ENCODE data around the gene GPD2.
"Not testable (repeated sequence)": the region's sequence is repeated elsewhere in the genome, so short reads cannot be mapped to it uniquely, and the experiment has no call there.

Gene GPD2

DNA sequence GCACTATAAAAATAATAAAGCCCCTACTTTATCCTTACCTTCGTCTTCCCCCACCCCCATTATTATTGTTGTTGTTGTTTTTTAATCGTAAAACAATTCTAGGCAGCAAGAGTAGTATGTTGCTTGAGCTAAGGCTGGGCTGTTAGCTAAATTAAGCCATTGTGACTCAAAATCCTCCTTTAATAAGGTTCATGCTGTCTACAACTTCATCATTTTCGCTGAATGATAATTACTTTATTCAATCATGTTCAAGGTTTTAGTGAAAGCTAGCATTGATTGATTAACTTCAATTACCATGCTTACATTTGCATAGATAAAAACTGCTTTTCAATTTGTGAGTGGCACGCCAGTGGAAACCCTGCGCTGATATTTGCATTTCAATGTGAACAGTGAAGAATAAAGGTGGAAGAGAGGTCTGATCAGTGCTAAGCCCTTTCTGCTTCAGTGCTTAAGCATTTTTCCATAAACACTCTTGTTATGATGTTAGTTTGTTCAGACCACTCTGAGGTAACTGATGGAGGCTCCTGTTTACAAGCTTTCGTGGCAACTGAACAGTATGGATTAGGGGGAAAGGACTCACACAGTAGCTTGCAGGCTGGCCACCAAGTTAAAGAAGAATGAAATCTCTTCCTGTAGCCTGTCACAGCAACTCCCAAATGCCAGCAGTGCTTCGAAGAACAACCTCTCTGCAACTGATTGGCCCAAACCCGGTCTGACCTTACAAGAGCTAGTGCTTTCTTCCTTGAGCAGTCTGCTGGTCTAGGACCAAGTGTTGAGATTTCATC is 156.8 kb downstream of the GPD2 start:
- no peak for DNase-seq (ENCODE audit: low spot score)
- no peak overlapping the region for H3K4me3 ChIP-seq

DNA sequence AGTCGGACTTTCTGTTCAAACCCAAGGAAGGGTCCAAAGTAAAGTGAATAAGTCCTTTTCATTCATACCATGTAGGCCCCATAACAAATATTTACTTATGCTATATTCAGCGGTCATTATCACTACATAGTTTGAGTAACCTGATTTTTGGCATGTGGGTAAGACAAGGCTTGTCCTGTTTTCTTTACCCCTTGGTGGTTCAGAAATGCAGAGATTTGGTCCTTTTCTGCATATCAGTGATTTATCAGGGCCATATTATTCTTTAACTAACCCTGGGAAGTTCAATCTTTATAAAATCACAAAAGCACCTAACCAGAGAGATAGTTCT is 157.4 kb downstream of the GPD2 start:
- TF ChIP-seq, protein P1, sequence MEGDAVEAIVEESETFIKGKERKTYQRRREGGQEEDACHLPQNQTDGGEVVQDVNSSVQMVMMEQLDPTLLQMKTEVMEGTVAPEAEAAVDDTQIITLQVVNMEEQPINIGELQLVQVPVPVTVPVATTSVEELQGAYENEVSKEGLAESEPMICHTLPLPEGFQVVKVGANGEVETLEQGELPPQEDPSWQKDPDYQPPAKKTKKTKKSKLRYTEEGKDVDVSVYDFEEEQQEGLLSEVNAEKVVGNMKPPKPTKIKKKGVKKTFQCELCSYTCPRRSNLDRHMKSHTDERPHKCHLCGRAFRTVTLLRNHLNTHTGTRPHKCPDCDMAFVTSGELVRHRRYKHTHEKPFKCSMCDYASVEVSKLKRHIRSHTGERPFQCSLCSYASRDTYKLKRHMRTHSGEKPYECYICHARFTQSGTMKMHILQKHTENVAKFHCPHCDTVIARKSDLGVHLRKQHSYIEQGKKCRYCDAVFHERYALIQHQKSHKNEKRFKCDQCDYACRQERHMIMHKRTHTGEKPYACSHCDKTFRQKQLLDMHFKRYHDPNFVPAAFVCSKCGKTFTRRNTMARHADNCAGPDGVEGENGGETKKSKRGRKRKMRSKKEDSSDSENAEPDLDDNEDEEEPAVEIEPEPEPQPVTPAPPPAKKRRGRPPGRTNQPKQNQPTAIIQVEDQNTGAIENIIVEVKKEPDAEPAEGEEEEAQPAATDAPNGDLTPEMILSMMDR (IDR thresholded peaks at IDR 0.05): no peak
- DNase-seq (ENCODE audit: low spot score): no peak
- H3K27ac ChIP-seq: no peak overlapping the region
- no peak overlapping the region for H3K4me3 ChIP-seq

More for the DNA sequence above, 156.8 kb downstream of the GPD2 start:
- TF ChIP-seq, protein P1 (IDR thresholded peaks at IDR 0.05): no peak
- no peak overlapping the region for H3K27ac ChIP-seq

DNA sequence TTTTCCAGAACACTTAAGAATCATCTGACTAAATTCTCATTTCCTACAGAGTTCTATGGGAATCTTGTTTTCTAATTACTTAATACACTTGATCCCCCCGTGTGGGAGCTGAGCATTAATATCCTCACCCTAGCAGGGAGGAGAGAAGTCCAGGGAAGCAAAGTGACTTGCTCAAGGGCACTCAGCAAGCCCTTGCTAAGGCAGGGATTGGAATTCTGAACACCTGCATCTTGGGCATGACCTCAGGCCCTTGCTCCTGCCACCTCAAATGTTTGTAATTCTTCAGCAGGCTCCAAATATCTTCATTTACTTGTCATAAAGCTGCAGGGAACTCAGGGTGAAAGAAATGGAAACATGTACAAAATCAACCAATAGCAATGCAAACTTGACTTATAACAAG is 162.4 kb downstream of the GPD2 start:
- Histone ChIP-seq H3K4me3 (no peak overlapping the region), H3K27ac (no peak overlapping the region)
- DNase-seq (ENCODE audit: low spot score): no peak
- TF ChIP-seq, protein P1 (IDR thresholded peaks at IDR 0.05): no peak

DNA sequence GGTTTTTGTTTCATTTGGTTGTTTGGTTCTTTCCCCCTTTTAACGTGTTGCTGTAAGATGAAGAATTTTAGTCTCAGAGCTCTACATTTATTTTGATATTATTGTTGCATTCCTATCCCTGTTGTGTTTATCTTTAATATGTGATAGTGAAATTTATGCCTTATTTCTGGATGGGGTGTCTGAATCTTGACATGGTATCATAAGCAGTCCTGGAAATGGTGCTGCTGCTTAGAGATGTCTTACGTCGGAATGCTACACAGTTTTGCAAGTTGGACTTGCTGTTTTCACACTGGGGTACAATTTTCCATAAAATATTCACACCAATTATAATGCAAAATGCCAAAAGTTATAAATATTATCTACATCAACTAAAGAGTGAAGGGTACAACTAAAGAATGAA is 164.0 kb downstream of the GPD2 start:
- DNase-seq (ENCODE audit: low spot score): no peak
- TF ChIP-seq, protein P1 (IDR thresholded peaks at IDR 0.05): no peak
- Histone ChIP-seq H3K27ac (no peak overlapping the region), H3K4me3 (no peak overlapping the region)

DNA sequence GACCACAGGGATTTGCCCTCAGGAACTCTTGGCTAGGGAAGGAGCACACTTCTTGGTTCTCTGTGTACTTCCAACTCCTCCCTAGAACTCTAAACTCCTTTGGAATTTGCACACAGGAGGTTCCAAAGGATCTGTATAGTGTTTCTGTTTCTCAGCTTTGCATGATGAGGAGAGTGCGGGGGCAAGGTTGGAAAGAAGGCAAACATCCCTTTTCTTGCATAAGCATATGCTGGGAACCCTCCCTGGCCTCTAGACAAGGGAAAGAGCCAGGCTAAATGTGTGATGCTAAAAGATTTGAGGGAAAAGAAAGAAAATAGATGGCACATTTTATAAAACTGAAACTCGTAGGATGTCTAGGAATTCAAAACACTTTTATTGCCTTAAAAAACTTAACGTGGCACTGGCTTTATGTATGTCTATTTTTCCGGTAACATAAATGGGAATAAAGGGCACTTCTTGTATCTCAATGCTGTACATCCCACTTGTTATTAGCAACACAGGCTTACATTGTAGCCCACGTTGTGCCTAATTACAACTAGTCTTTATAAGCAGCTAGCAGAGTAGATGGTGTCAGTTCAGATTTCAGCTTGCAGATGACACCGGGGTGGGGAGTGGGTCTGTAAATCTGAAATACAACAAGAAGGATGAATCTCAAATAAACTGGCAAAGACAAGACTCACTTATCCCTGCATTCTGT is 165.8 kb downstream of the GPD2 start:
- Histone ChIP-seq H3K4me3 (no peak overlapping the region), H3K27ac (no peak overlapping the region)
- no peak for DNase-seq (ENCODE audit: low spot score)
- TF ChIP-seq, protein P1 (IDR thresholded peaks at IDR 0.05): no peak

DNA sequence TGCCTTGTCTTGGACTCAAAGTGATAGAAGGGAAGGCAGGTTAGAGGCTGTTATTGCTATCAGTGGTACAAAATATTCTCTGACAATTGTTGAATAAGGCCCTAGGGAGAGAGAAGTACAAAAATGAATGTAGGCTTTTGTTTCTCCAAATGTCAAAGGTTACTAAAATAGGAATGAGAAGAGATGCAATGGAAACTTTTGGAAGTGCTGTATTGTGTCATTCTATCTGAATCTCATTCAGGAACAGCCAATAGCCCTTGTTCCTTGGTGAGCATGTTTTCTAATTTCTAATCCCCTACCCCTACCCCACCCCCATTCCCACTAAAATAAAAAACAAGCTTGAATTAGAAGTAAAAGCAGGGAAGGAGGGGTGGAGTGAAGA is 166.4 kb downstream of the GPD2 start:
- TF ChIP-seq, protein P1 (IDR thresholded peaks at IDR 0.05): no peak
- Histone ChIP-seq H3K27ac (no peak overlapping the region), H3K4me3 (no peak overlapping the region)
- DNase-seq (ENCODE audit: low spot score): no peak

DNA sequence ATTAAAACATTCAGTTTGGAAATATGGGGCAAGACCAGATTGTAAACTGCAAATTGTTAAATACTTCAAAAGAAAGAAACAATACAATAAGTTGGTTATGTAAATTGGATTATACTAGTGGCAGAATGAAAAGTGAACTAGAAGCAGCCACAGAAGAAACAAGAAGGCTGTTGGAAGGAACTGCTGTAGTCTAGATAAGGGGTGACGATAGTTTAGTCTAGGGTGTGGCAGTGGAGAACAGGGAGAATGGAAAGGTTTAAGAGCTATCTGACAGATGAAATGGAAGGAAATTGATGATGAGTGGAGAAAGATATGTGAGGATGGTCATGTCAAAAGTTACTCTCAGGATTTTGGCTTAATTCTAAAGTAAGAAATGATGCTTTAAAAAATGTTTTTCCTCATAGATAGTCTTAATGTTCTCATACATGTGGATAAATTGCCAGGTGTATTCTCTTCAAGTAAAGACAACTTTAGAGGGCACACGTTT is 179.7 kb downstream of the GPD2 start:
- Histone ChIP-seq H3K4me3 (no peak overlapping the region), H3K27ac (no peak overlapping the region)
- TF ChIP-seq, protein P1 (IDR thresholded peaks at IDR 0.05): no peak
- no peak for DNase-seq (ENCODE audit: low spot score)

DNA sequence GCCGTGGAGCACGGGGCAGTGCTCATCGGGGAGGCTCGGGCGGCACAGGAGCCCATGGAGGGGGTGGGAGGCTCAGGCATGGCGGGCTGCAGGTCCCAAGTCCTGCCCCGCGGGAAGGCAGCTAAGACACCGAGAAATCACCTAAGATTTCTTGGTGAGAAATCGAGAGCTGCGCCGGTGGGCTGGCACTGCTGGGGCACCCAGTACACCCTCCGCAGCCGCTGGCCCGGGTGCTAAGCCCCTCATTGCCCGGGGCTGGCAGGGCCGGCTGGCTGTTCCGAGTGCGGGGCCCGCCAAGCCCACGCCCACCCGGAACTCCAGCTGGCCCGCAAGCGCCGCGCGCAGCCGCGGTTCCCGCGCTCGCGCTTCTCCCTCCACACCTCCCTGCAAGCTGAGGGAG is 181.9 kb downstream of the GPD2 start:
- not testable (repeated sequence) for H3K27ac ChIP-seq; H3K4me3 ChIP-seq; DNase-seq (ENCODE audit: low spot score)
